Panc1 (cell line): ENCODE results near the gene APAF1. TPM values are rescaled to one million over a fixed set of nuclear protein-coding genes. Genes with fewer than 3 reads are reported as not detected.
"Not testable (repeated sequence)": the region's sequence is repeated elsewhere in the genome, so short reads cannot be mapped to it uniquely, and the experiment has no call there.

Experiments used
- ATAC-seq: fragments of 200-7000 bp; cut with Tn5 transposase; 2 replicates; pipeline ENCODE4 v1.9.1; 2020; ENCODE audit warnings: mild to moderate bottlenecking, moderate library complexity
- BruUV-seq: library from RNA; stranded (reverse); fragments of 400-500 nt; replicated peaks from 2 replicates; lab custom pipeline; 2021; lab: Mats Ljungman, UMichigan
- CTCF ChIA-PET: fragments of 300-600 bp; sonication (Branson Sonifier 250); formaldehyde crosslinking; loops from one replicate; lab custom pipeline; 2022; ENCODE audit warnings: antibody characterized with exemption; lab: Charles Lee
- POLR2A ChIA-PET: fragments of 300-600 bp; sonication (Branson Sonifier 250); formaldehyde crosslinking; loops from one replicate; lab custom pipeline; 2022; ENCODE audit warnings: antibody characterized with exemption; lab: Charles Lee
- DNase-seq: peaks from one replicate; pipeline ENCODE4 v3.0.0-alpha.2; 2010; ENCODE audit warnings: low read depth, low spot score
- H3K27ac ChIP-seq: 2 replicates; pipeline ENCODE4 v1.5.1; 2011; ENCODE audit warnings: mild to moderate bottlenecking, low read length, inconsistent platforms
- H3K27me3 ChIP-seq: fragments of 200-500 bp; sonication (Bioruptor generic); 2 replicates; pipeline ENCODE4 v1.6.0; 2014; ENCODE audit warnings: low read length, inconsistent platforms; ENCODE audit not compliant: control insufficient read depth, insufficient read depth
- H3K36me3 ChIP-seq: fragments of 200-500 bp; sonication (Bioruptor generic); 2 replicates; pipeline ENCODE4 v1.5.1; 2014; ENCODE audit warnings: inconsistent platforms, mild to moderate bottlenecking, low read length, moderate library complexity; ENCODE audit not compliant: control insufficient read depth, insufficient read depth
- H3K4me1 ChIP-seq: 2 replicates; pipeline ENCODE4 v1.5.1; 2011; ENCODE audit warnings: inconsistent platforms, mild to moderate bottlenecking, low read length, moderate library complexity; ENCODE audit not compliant: control insufficient read depth, insufficient read depth
- H3K4me3 ChIP-seq, 2 experiments: 2 replicates each; pipeline ENCODE4 v1.5.1; 2011 to 2012; ENCODE audit warnings: low read depth in 2 of 2, low read length in 2 of 2, mild to moderate bottlenecking in 2 of 2, inconsistent platforms in 1 of 2, moderate library complexity in 1 of 2
- H3K9me3 ChIP-seq: fragments of 200-500 bp; sonication (Bioruptor generic); 2 replicates; pipeline ENCODE4 v1.5.1; 2014; ENCODE audit warnings: low read depth, mild to moderate bottlenecking, inconsistent platforms, low read length, moderate library complexity; ENCODE audit not compliant: control insufficient read depth, insufficient read depth
- POLR2AphosphoS5 ChIP-seq: IDR thresholded peaks from 2 replicates; pipeline ENCODE4 v1.6.1; 2012; ENCODE audit warnings: mild to moderate bottlenecking, low read depth, low read length, moderate library complexity
- SIN3A ChIP-seq: IDR thresholded peaks from 2 replicates; pipeline ENCODE4 v1.6.1; 2012; ENCODE audit warnings: low read depth, mild to moderate bottlenecking, low read length, moderate library complexity, borderline replicate concordance; ENCODE audit not compliant: insufficient read depth
- TCF7L2 ChIP-seq: IDR thresholded peaks from 2 replicates; pipeline ENCODE4 v1.6.1; 2011; ENCODE audit warnings: mild to moderate bottlenecking, low read depth, low read length, inconsistent platforms
- in situ Hi-C: cut with HindIII; loops from 2 replicates; pipeline ENCODE4 v1.10.0; 2016; ENCODE audit warnings: low sequenced_read_pairs, low pct_unique_long_range_greater_than_20kb
- intact Hi-C: fragments of 100-400 bp; cut with micrococcal nuclease; formaldehyde crosslinking; loops from one replicate; pipeline ENCODE4 v1.10.0; 2022; ENCODE audit not compliant: unreplicated experiment
- total RNA-seq: library from RNA; stranded (reverse); gene quantifications from one replicate; pipeline ENCODE4 v1.2.1, GENCODE V29; 2021; ENCODE audit not compliant: unreplicated experiment
- TF ChIP-seq, protein P1 (sequence below): fragments of 450-650 bp; IDR thresholded peaks from 2 replicates; pipeline ENCODE4 v1.5.1; 2017; ENCODE audit warnings: mild to moderate bottlenecking
- TF ChIP-seq, protein P2 (sequence below), 2 experiments: IDR thresholded peaks; 2 replicates each; pipeline ENCODE4 v1.6.1; 2011 to 2012; ENCODE audit warnings: low read depth in 2 of 2, control low read depth in 1 of 2, low read length in 1 of 2, mild to moderate bottlenecking in 1 of 2, moderate library complexity in 1 of 2; ENCODE audit not compliant: insufficient read depth in 1 of 2

The APAF1 gene
- total RNA-seq, 1 experiment from 2014 or later = 15.6 TPM

DNA sequence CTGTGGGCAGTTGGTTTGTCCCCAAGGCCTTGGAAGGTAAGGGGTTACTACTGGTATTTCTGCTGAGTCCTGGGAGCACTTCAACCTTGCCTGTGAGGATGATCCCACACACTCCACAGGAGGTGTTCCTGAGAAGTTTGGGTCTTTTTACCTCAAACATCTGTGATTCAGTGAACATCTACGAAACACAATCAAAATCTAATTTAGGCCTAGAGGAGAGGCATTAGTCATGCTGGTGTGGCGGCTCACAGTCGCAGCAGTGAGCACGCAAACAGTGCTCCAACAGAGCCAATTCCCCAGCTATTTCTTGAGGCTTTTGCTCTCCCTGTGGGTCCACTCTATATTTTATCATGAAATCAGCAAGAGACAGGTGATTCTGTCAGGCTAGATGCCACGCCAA is 107.6 kb downstream of the APAF1 start:
- ChIA-PET CTCF (no interaction called here), POLR2A (interaction anchor here (0.7 kb wide), 1 partner anchor 12 kb away, joined by 3 read pairs; no protein-coding TSS in a partner anchor)
- TF ChIP-seq, protein P1, sequence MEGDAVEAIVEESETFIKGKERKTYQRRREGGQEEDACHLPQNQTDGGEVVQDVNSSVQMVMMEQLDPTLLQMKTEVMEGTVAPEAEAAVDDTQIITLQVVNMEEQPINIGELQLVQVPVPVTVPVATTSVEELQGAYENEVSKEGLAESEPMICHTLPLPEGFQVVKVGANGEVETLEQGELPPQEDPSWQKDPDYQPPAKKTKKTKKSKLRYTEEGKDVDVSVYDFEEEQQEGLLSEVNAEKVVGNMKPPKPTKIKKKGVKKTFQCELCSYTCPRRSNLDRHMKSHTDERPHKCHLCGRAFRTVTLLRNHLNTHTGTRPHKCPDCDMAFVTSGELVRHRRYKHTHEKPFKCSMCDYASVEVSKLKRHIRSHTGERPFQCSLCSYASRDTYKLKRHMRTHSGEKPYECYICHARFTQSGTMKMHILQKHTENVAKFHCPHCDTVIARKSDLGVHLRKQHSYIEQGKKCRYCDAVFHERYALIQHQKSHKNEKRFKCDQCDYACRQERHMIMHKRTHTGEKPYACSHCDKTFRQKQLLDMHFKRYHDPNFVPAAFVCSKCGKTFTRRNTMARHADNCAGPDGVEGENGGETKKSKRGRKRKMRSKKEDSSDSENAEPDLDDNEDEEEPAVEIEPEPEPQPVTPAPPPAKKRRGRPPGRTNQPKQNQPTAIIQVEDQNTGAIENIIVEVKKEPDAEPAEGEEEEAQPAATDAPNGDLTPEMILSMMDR = no peak
- no peak for TF ChIP-seq SIN3A
- TF ChIP-seq, protein P2, sequence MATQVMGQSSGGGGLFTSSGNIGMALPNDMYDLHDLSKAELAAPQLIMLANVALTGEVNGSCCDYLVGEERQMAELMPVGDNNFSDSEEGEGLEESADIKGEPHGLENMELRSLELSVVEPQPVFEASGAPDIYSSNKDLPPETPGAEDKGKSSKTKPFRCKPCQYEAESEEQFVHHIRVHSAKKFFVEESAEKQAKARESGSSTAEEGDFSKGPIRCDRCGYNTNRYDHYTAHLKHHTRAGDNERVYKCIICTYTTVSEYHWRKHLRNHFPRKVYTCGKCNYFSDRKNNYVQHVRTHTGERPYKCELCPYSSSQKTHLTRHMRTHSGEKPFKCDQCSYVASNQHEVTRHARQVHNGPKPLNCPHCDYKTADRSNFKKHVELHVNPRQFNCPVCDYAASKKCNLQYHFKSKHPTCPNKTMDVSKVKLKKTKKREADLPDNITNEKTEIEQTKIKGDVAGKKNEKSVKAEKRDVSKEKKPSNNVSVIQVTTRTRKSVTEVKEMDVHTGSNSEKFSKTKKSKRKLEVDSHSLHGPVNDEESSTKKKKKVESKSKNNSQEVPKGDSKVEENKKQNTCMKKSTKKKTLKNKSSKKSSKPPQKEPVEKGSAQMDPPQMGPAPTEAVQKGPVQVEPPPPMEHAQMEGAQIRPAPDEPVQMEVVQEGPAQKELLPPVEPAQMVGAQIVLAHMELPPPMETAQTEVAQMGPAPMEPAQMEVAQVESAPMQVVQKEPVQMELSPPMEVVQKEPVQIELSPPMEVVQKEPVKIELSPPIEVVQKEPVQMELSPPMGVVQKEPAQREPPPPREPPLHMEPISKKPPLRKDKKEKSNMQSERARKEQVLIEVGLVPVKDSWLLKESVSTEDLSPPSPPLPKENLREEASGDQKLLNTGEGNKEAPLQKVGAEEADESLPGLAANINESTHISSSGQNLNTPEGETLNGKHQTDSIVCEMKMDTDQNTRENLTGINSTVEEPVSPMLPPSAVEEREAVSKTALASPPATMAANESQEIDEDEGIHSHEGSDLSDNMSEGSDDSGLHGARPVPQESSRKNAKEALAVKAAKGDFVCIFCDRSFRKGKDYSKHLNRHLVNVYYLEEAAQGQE (IDR thresholded peaks at IDR 0.05; ENCODE audit: insufficient read depth in 1 of 2, low read depth in 2 of 2, low read length in 1 of 2) = no peak
- no peak for TF ChIP-seq POLR2AphosphoS5
- TF ChIP-seq TCF7L2 = no peak
- in situ Hi-C loops (no loop called here), intact Hi-C loops (no loop called here)
- BruUV-seq = no TSS peak
- H3K36me3 ChIP-seq = no peaks in the 10 kb centered on the region
- H3K4me1 ChIP-seq = peaks cover 5% of the 10 kb centered on the region
- no peak for DNase-seq
- no peaks in the 10 kb centered on the region for H3K27me3 ChIP-seq
- H3K9me3 ChIP-seq = no peaks in the 10 kb centered on the region
- H3K27ac ChIP-seq = no peak overlapping the region
- H3K4me3 ChIP-seq = no peak overlapping the region
- 0 out of 2 replicates have a peak, but pooled peaks have one; percentile 9 for ATAC-seq

DNA sequence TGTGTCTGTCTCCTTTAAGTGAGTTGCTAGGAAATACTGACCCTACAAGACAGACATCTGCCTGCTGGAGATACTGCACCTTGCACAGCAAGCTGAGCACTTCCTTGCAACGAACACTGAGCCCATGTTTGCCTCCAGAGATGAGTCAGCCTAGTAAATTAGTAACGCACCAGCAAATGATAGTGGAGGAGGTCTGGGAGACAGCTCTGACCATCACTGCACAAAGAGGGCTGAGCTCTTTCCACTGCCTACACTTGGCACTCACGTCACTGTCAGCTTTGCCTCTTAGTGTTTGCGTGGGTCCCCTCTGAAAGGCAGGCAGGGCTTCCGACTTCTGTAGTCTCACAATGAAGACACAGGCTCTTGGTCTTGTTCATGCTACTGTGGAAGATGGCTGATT is 109.0 kb downstream of the APAF1 start:
- CTCF ChIA-PET = no interaction called here

DNA sequence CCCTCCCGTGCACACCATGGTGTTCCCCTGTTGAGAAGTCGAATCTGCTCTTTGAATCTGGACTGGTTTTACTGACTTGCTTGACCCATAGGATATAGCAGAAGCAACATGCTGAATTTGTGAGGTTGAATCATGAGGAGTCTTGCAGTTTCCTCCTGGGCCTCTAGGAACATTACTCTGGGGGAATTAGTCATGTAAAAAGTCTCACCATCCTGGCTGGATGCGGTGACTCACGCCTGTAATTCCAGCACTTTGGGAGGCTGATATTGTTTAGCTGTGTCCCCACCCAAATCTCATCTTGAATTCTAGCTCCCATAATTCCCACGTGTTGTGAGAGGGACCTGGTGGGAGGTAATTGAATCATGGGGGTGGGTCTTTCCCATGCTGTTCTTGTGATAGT is 110.8 kb downstream of the APAF1 start:
- POLR2A ChIA-PET, in situ Hi-C loops, H3K4me1 ChIP-seq, H3K36me3 ChIP-seq, H3K9me3 ChIP-seq, intact Hi-C loops, DNase-seq, BruUV-seq, H3K27me3 ChIP-seq, H3K4me3 ChIP-seq, H3K27ac ChIP-seq: not testable (repeated sequence)
- CTCF ChIA-PET = interaction anchor here (0.6 kb wide), 1 partner anchor 212 kb away, joined by 5 read pairs; no protein-coding TSS in a partner anchor
- peak; percentile 31; the same call in 1 of the 2 replicates for ATAC-seq

More for the DNA sequence above, 109.0 kb downstream of the APAF1 start:
- TF ChIP-seq POLR2AphosphoS5 (no peak), SIN3A (no peak), TCF7L2 (no peak)
- TF ChIP-seq, protein P2 (IDR thresholded peaks at IDR 0.05; ENCODE audit: insufficient read depth in 1 of 2, low read depth in 2 of 2, low read length in 1 of 2) = no peak
- TF ChIP-seq, protein P1 = no peak
- DNase-seq (no peak), ATAC-seq (peak; percentile 84)
- POLR2A ChIA-PET = interaction anchor here (0.6 kb wide), 1 partner anchor 58 kb away, joined by 3 read pairs; no protein-coding TSS in a partner anchor
- Histone ChIP-seq H3K27me3 (no peaks in the 10 kb centered on the region), H3K9me3 (no peaks in the 10 kb centered on the region), H3K4me1 (peaks cover 5% of the 10 kb centered on the region), H3K4me3 (no peak overlapping the region), H3K36me3 (no peaks in the 10 kb centered on the region), H3K27ac (no peak overlapping the region)
- intact Hi-C loops = no loop called here
- BruUV-seq = no TSS peak
- in situ Hi-C loops = no loop called here
